ENCODE measurements around the gene LAPTM5. TPM values are rescaled to one million over a fixed set of nuclear protein-coding genes. Genes with fewer than 3 reads are reported as not detected.

Gene LAPTM5
- total RNA-seq, 1 experiment from 2014 or later: 1.5 TPM

- DNase-seq (ENCODE audit: low read depth, low spot score): no peak
- Histone ChIP-seq H2AFZ (ENCODE audit: low read depth, low read length, poor library complexity, severe bottlenecking) (peak overlapping the region; percentile 30), H3K9me3 (ENCODE audit: control insufficient read depth in 1 of 2, insufficient read depth in 1 of 2, low read depth in 1 of 2, low read length in 2 of 2) (no peaks in the 10 kb centered on the region), H3K4me1 (ENCODE audit: control insufficient read depth in 1 of 2, insufficient read depth in 2 of 2, low read length in 2 of 2) (peaks cover 0 to 12% of the 10 kb centered on the region in 2 experiments; a peak in 2 of 4 replicates), H3K4me2 (ENCODE audit: low read length) (no peak overlapping the region), H4K20me1 (ENCODE audit: insufficient read depth) (no peaks in the 10 kb centered on the region), H3K36me3 (ENCODE audit: control insufficient read depth in 1 of 2, insufficient read depth in 2 of 2, low read length in 2 of 2) (no peaks in the 10 kb centered on the region), H3K9me2 (ENCODE audit: insufficient read depth) (no peaks in the 10 kb centered on the region), H3K27me3 (ENCODE audit: insufficient read depth, low read length) (no peaks in the 10 kb centered on the region), H3K4me3 (replicated peaks in 1 of 2; ENCODE audit: low read depth in 1 of 2, low read length in 2 of 2) (no peak overlapping the region), H3K79me2 (ENCODE audit: insufficient read depth, low read length) (no peaks in the 10 kb centered on the region), H3K27ac (ENCODE audit: low read depth, low read length) (no peak overlapping the region), H3K9ac (ENCODE audit: low read length) (no peak overlapping the region)
- ChIA-PET RAD21 (ENCODE audit: low non-redundant PET in 1 of 2, low total read pairs in 2 of 2, uncharacterized antibody in 2 of 2, unreplicated experiment in 2 of 2) (interaction anchor here (0.8 to 1.5 kb wide), 7 partner anchors 22 to 354 kb away, joined by 3 to 8 read pairs (median 3); no protein-coding TSS in a partner anchor), CTCF (interaction anchor here (0.9 to 2.9 kb wide), 8 partner anchors 23 to 1826 kb away, joined by 3 to 35 read pairs (median 6); no protein-coding TSS in a partner anchor), POLR2A (interaction anchor here (1.2 kb wide), 1 partner anchor 23 kb away, joined by 3 read pairs; no protein-coding TSS in a partner anchor)
- ATAC-seq: peak; percentile 13
- TF ChIP-seq EZH2 (IDR thresholded peaks at IDR 0.05): no peak
- TF ChIP-seq ZBTB33 (IDR thresholded peaks at IDR 0.05; ENCODE audit: extremely low read depth, insufficient replicate concordance, low read length): no peak
- no peak for TF ChIP-seq TCF7L2 (IDR thresholded peaks at IDR 0.05; ENCODE audit: borderline replicate concordance, extremely low read depth, insufficient read depth, insufficient read length)
- TF ChIP-seq CTCF (IDR thresholded peaks at IDR 0.05 in 2 of 3, conservative IDR thresholded peaks at IDR 0.05 in 1 of 3; ENCODE audit: borderline replicate concordance in 1 of 3, insufficient read depth in 1 of 3, low read depth in 2 of 3, low read length in 2 of 3): no peak
- no peak for TF ChIP-seq MAX (IDR thresholded peaks at IDR 0.05)
- no peak for TF ChIP-seq CBX3 (IDR thresholded peaks at IDR 0.05; ENCODE audit: low read depth)
- no peak for TF ChIP-seq YY1 (IDR thresholded peaks at IDR 0.05; ENCODE audit: extremely low read depth, insufficient replicate concordance, low read depth, low read length)
- no peak for TF ChIP-seq FOSL1 (IDR thresholded peaks at IDR 0.05; ENCODE audit: low read depth)
- intact Hi-C loops (cut with micrococcal nuclease): loop anchor here (1.0 to 10.0 kb wide), 8 partner anchors 274 to 1472 kb away; partner anchors contain the start of gene PTPRU
- no TSS peak for BruUV-seq (replicated peaks)
These were observed 49.2 kb downstream of the LAPTM5 start for GRCh38 chr1:30708361-30708728.

All from HCT116 (cell line).